RCC 7860 (cell line): ENCODE results near the gene OSTF1.
A peak's percentile ranks its signal among the peaks of the same experiment; 100 is the strongest.

Experiments used
- DNase-seq: peaks from one replicate; pipeline ENCODE4 v3.0.0-alpha.2; 2015; ENCODE audit warnings: low spot score
- FAIRE-seq: peaks from 2 replicates; lab custom pipeline; 2012; peaks lifted over from hg19 to GRCh38; lab: Jason Lieb, UNC

OSTF1 gene

DNA sequence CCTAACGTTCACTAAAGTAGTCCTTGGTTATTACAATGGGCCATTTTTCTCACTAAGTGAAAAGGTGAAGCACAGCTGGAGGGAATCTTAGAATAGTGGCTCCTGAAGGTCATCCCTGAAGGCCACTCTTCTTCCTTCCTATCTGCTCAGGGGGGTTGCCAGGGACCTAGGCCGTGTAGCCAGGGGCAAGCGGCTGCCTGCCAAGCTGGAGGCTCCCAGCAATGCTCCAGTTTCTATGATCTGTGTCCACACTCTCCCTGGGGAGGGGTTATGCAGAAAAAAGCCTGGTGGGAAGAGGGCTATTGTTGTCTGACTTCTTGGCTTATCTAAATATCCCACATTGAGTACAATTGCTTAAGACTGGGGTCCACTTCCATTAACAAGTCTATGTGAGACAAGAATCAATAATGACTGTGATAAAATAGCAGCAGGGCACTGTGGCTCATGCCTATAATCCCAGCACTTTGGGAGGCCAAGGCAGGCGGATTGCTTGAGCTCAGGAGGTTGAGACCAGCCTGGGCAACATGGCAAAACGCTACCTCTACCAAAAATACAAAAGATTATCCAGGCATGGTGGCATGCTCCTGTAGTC is 4.1 kb upstream of the OSTF1 start:
- FAIRE-seq (no peak), DNase-seq (no peak)

DNA sequence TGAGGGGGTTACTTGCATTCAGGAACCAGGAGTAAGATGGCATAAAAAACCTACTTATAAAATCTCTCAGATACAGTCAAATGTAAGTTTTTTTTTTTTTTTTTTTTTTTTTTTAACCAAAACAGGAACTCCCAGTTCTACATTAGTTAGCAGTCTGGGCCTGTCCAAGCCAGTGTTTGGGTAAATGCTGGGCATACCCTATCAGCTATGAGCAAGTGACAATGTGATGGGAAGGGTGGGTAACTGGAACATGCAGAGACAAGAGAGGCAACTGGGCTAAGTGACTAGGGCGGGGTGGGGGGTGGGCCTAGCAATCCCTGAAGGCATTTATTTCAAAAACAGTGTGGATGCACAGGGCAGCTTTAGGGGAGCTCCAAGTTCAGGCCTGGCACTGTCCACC is 2.7 kb upstream of the OSTF1 start:
- no peak for FAIRE-seq

GRCh38 chr9:75086541-75087288 is 1.6 kb upstream of the OSTF1 start:
- FAIRE-seq (no peak), DNase-seq (no peak)

More for the DNA sequence above, 2.7 kb upstream of the OSTF1 start:
- no peak for DNase-seq

DNA sequence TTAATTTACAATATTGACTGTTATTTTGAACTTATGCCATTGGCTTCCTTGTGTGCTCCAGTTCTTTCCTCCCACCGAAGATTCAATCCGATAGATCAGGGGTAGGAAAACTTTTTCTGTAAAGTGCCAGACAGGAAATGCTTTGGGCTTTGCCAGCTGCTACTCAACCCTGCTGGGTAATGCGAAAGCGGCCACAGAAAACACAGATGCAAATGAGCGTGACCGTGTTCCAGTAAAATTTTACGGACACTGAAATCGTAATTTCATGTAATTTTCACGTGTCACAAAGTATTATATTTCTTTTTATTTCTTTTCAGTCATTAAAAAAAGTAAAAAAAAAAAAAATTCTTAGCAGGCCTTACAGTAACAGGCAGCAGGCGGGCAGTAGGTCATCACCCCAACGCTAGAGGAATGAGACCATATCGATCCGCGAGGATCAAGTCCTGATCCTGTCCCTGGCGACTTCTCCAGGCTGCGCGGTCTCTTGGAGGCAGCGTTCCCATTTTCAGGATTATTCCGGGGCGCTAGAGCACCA is 958 bp upstream of the OSTF1 start:
- peak; percentile 15 for FAIRE-seq
- peak; percentile 31 for DNase-seq

DNA sequence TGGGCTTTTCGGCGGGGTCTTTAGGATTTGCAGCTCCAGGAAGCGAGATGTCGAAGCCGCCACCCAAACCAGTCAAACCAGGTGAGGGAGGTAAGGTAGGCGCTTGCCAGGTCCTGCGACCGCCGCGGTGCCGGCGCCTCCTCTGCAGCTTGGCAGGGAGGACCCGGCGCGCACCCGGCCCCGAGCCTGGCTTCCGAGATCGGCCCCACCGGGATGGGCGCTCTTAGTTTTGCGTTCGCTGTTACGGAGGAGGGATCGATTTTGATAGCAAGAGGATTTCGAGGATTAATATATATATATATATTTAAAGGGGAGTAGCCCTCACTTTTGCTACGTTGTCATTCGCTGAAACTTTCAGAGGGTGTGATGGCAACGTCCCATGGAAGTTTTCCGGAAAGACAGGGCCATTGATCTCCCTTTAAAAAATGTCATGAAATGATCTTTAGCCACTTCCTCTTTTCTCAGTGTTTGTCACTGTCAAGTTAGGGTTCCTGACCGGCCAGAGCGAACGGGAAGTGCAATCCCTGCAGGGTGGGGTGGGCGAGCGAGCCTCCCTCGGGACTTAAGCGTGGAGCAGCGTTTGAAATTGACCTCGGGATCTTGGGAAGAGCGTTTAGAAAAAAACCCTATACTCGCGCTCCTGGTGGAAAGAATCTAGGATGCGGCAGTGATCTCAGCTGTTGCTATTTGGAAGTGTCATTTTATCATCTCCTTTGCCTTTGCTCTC is 495 bp downstream of the OSTF1 start:
- DNase-seq: peak; percentile 42
- no peak for FAIRE-seq

DNA sequence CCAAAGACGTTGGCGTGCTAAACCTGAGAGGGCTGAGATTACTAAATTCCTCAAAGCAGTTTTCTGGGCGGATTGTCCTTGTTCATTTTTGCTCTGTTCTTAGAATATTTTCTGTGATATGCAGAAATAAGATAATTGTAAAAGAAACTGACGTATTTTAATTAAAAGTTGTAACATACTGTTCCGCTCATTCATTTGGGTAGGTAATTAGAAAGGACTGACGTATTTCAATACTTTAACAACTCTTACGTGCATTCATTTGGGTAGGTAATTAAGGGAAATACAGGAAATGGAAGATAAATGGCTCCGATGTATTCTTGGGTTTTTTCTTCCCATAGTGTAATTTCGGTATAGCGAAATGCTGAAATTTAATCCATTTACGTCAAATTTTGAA is 1.1 kb downstream of the OSTF1 start:
- DNase-seq (no peak), FAIRE-seq (no peak)

GRCh38 chr9:75090579-75090978 is 2.3 kb downstream of the OSTF1 start:
- DNase-seq (no peak), FAIRE-seq (no peak)

DNA sequence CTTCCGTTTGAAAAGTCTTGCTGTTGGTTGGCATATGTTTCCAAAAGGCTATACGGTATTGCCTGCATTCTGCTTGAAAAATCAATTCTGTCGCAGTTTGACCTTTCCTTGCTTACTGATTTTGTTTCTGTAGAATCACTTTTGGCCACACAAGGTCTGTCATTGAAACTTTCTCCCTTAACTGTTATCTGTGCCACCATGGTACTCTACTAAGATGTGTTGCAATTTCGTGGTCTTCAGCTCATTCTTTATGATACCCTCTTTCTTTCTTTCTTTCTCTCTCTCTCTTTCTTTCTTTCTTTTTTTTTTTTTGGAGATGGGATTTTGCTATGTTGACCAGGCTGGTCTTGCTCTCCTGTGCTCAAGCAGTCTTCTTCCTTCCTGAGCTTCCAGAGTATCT is 4.5 kb downstream of the OSTF1 start:
- FAIRE-seq (no peak), DNase-seq (no peak)

DNA sequence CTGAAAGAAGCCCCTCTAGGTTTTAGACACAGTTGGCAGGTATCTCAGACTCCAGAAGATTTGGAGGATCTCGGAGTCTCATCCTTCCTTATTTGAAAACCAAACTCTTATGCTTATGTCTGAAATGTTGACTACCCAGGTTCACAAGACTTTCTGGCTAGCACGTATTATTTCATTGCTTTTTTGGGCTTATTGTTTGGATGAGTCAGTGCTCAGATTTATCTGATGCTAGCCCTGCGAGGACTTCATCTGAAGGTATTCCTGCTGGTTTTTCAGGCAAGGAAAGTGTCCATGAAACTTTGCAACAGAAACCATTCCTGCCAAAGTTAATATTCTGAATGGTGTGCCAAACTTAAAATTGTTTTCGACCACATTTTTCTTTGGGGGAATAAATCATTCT is 8.5 kb downstream of the OSTF1 start:
- DNase-seq: no peak

GRCh38 chr9:75101004-75101588 is 12.8 kb downstream of the OSTF1 start:
- DNase-seq (no peak), FAIRE-seq (no peak)

More for the DNA sequence above, 8.5 kb downstream of the OSTF1 start:
- no peak for FAIRE-seq

GRCh38 chr9:75102177-75102790 is 14.0 kb downstream of the OSTF1 start:
- no peak for FAIRE-seq
- DNase-seq: no peak

- DNase-seq: no peak
Measured at GRCh38 chr9:75104607-75105006, 16.3 kb downstream of the OSTF1 start.

GRCh38 chr9:75105019-75105540 is 16.8 kb downstream of the OSTF1 start:
- no peak for FAIRE-seq
- no peak for DNase-seq

More at GRCh38 chr9:75104607-75105006, 16.3 kb downstream of the OSTF1 start:
- no peak for FAIRE-seq

GRCh38 chr9:75105841-75106240 is 17.5 kb downstream of the OSTF1 start:
- FAIRE-seq (no peak), DNase-seq (no peak)

GRCh38 chr9:75106857-75107256 is 18.5 kb downstream of the OSTF1 start:
- DNase-seq: no peak
- no peak for FAIRE-seq

DNA sequence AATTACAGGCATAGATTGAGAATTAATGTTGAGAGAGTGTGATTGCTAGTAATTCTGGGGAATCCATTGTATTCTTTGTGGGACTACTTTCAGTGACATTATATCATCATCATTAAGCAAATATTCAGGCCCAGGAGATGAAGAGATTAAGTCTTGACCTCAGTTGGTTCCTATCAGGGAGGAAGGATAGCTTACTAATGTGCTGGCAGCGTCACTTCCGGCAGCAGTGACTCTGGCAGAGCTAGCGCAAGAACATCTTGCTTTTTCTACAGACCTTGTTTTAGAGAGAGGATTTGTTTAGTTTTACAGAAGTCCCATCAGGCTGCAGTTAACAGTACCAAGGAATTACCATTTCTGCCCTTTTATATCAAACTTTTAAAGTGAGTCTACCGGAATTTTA is 20.3 kb downstream of the OSTF1 start:
- no peak for DNase-seq
- no peak for FAIRE-seq

- no peak for FAIRE-seq
- no peak for DNase-seq
Measured at GRCh38 chr9:75109210-75109839, 21.0 kb downstream of the OSTF1 start.

- DNase-seq (no peak), FAIRE-seq (no peak)
Measured at GRCh38 chr9:75111019-75111622, 22.8 kb downstream of the OSTF1 start.

DNA sequence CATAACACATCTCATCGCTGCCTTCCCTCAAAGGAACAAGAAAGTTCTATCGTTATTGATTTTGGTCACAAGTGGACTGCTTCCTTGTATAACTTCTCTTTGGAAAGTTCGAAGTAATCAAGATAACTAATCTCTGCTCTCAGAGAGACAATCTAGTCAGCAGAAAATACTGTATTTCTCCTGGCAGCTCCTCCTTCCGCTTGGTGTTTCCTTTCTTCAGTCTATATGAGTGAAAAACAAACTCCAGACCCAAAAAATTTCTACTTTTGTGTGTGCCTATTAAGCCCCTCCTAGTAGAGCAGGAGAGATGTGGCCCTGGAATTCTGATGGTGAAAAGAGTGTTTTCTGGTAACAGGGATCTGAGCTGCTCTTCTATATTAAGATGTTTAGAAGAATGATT is 24.5 kb downstream of the OSTF1 start:
- FAIRE-seq (no peak), DNase-seq (no peak)

GRCh38 chr9:75116306-75116705 is 28.0 kb downstream of the OSTF1 start:
- DNase-seq (no peak), FAIRE-seq (no peak)
